Measurements from ENCODE around the gene CCT7. TPM values are rescaled to one million over a fixed set of nuclear protein-coding genes. Genes with fewer than 3 reads are reported as not detected.

CCT7 gene
- total and polyA plus RNA-seq, 2 donors (not counting 3 experiments of a cell fraction or from before 2014, with no cell fraction given) = 343 to 362 TPM

GRCh38 chr2:73232403-73233153, 1.5 kb upstream of the CCT7 start:
- dilution Hi-C loops (cut with MboI; ENCODE audit: extremely low pct_ligation_motif_present, low sequenced_read_pairs) = no loop called here
- Histone ChIP-seq H4K20me1 (replicated peaks; ENCODE audit: control insufficient read depth, extremely low read depth, insufficient read depth, low read length) (no peaks in the 10 kb centered on the region), H3K9ac (replicated peaks; ENCODE audit: extremely low read depth, insufficient read depth, low read length) (peak overlapping the region; percentile 63), H3K9me3 (replicated peaks; ENCODE audit: control insufficient read depth, insufficient read depth, low read length) (no peaks in the 10 kb centered on the region), H3K27me3 (ENCODE audit: control insufficient read depth in 2 of 2, insufficient read depth in 2 of 2, low read length in 2 of 2) (no peaks in the 10 kb centered on the region), H3K4me3 (replicated peaks in 1 of 3; ENCODE audit: insufficient read depth in 1 of 3, low read depth in 1 of 3, low read length in 3 of 3) (peak overlapping the region; percentile 32 to 74 (median 49)), H3K9me1 (replicated peaks; ENCODE audit: control insufficient read depth, extremely low read depth, insufficient read depth, low read length) (no peaks in the 10 kb centered on the region), H3K4me1 (ENCODE audit: control insufficient read depth, extremely low read depth, insufficient read depth, low read length) (peaks cover 21% of the 10 kb centered on the region), H2AFZ (ENCODE audit: low read depth, low read length) (peak overlapping the region; percentile 74), H3K36me3 (ENCODE audit: control insufficient read depth in 2 of 2, extremely low read depth in 1 of 2, insufficient read depth in 2 of 2, low read length in 2 of 2) (peaks cover 0 to 3% of the 10 kb centered on the region in 2 experiments), H3K4me2 (ENCODE audit: insufficient read depth, low read length) (peak overlapping the region; percentile 76), H3K27ac (ENCODE audit: insufficient read depth, low read depth, low read length) (peak overlapping the region; percentile 53), H3K79me2 (ENCODE audit: control insufficient read depth, insufficient read depth, low read length) (peaks cover 35% of the 10 kb centered on the region)
- no peak for FAIRE-seq
- ChIA-PET POLR2A (interaction anchor here (1.1 kb wide), 1 partner anchor 19 kb away, joined by 3 read pairs; the partner anchor contains the start of gene SMYD5), CTCF (interaction anchor here (0.8 to 2.8 kb wide), 4 partner anchors 20 to 1933 kb away, joined by 3 to 19 read pairs (median 3); no protein-coding TSS in a partner anchor)
- peak; percentile 18 for DNase-seq (ENCODE audit: low read depth, low spot score)
- intact Hi-C loops (cut with micrococcal nuclease) = loop anchor here (1.0 to 5.0 kb wide), 3 partner anchors 18 to 905 kb away; partner anchors contain the start of genes SFXN5 and SMYD5
- TF ChIP-seq CTCF (IDR thresholded peaks at IDR 0.05; ENCODE audit: extremely low read depth in 1 of 2, insufficient read depth in 1 of 2, low read depth in 1 of 2, low read length in 2 of 2) (peak in 1 of 2 donors; percentile 7), POLR2A (IDR thresholded peaks at IDR 0.05; ENCODE audit: low read depth, low read length) (no peak)
- BruUV-seq (replicated peaks) = TSS peak; percentile 2

Data from endothelial cell of umbilical vein (primary cell).